Eye (tissue), 1 donor: Measurements from ENCODE around the gene ARHGAP42.
"Not testable (repeated sequence)": the region's sequence is repeated elsewhere in the genome, so short reads cannot be mapped to it uniquely, and the experiment has no call there.

Source experiments
- DNase-seq: peaks from one replicate; pipeline ENCODE4 v3.0.0-alpha.2; 2015

ARHGAP42 gene

DNA sequence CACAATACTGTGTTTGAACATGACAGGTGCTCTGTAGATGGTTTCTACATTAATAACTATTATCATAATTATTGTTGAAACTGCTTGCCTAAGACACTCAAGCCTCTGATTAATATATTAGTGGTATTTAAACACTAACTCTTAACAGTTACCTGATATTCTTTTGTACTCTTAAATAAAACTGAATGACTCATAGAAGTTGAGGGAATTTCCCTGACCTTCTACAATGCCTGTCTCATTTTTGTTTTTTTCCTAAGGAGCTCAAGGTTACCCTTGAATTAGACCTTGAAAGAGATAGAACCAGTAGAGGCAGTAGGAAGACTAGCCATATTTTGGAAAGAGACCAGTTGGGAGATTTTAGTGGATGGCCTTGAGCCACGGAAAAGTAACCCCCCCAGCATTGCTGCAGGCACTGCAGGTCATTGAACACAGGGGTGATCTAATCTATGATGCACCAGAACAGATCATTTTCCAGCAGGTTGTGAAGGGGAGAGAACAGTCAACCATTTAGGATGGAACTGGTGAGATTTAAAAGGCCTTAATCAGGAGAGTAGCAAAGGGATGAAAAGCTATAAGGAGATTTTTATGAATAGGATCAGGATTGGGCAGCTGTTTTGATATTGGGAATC lies 294.2 kb downstream of the ARHGAP42 start:
- DNase-seq: no peak

- no peak for DNase-seq
Measured at GRCh38 chr11:100984668-100985067, 297.6 kb downstream of the ARHGAP42 start.

- no peak for DNase-seq
Measured at GRCh38 chr11:100990931-100991330, 303.8 kb downstream of the ARHGAP42 start.

DNA sequence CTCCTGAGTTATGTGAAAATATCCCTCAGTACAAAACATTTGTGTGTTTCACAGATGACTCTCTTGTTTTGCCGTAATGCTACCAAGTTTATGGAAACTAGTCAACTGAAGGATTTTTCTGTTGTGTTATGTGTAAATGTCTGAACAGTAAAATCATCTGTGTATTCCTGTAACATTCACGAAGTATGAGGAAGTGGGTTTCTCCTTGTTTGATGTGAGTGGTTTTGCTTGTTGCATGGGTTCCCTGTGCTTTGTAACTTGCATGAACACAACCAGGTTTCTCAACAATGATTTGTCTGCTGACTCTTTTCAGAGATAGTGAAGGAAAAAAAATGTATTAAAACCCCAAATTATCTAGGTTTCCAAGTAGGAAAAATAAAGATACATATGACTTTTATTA lies 304.5 kb downstream of the ARHGAP42 start:
- no peak for DNase-seq

DNA sequence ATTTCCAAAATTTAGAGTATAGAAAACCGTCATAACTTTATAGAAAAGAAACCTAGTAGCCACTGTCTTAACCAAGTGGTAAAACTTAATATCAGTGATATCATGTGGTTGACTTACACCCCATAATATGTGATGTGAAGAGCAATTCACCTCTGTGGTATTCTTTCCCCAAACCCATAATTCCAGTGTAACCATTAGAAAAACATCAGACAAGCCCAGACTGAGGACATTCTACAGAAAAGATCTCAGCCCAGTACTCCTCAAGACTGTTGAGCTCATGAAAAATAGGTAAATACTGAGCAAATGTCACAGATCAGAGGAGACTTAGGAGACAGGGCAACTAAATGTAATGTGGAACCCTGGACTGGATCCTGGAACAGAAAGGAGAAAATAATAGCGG lies 307.9 kb downstream of the ARHGAP42 start:
- DNase-seq: no peak

DNA sequence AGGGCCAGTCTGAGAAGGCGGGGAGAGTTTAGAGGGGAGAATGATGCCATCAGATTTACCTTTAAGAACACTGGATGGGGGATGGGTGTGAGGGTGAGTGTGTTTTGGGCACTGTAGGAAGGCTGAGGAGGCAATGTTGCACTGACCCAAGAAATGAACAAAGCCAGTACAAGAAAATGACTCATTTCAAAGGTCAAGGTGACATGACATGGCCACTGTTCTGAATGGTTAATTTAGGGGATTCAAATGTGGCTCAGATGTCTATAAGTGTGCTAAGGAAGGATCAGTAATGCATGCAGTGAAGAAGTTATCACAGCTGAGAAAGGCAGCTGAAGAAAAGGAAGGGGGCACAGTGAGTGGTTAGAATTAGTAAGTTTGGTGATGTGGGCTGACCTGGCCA lies 312.7 kb downstream of the ARHGAP42 start:
- DNase-seq: no peak

GRCh38 chr11:101003468-101003867 lies 316.4 kb downstream of the ARHGAP42 start:
- no peak for DNase-seq

DNA sequence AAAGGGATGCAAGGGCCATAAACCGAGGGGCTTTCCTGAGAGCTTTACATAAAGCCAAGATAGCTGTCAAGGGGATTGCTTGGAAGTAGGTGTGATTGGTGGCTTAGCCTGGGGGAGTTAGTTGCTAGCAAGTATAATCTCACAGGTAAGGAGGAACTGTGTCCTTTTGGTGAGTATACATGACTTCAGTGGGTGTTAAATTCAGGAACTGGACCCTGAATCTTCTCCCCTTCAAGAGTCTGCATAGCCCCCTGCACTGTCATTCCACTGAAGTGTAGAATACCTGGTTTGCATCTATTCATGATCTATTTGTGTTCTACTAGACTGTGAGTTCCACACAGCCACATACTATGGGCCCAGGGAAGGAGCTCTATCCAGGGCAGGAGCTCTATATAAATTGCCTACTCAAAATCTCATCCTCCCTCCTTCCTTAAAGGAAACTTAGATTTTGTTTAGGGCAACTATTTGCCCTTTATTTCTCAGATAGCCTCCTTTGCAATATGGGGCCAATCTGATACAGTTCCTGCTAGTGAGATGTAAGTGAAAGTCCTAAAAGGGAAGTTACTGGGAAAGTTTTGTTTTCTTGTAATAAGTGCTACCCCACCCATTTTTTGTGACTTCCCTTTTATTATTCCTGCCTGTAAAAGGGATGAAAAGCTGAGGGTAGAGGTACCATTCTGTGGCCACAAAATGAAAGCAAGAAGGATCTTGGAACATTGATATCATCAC lies 322.0 kb downstream of the ARHGAP42 start:
- DNase-seq: no peak

DNA sequence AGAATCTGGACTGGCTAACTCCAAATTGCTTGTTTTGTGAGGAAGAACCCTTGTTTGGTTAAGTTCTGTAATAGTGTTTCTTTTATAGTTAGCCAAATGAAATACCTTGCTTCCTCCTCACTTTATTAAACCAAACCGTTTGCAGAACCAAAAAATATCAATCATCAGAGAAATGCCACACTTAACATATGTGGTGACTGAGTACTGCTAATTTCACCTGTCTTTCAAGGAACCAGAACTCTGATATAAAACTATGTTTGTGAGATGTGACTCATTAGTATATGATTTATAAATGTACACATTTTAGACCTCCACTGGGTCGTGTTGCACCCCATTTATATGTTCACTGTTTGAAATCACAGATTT lies 322.6 kb downstream of the ARHGAP42 start:
- no peak for DNase-seq

DNA sequence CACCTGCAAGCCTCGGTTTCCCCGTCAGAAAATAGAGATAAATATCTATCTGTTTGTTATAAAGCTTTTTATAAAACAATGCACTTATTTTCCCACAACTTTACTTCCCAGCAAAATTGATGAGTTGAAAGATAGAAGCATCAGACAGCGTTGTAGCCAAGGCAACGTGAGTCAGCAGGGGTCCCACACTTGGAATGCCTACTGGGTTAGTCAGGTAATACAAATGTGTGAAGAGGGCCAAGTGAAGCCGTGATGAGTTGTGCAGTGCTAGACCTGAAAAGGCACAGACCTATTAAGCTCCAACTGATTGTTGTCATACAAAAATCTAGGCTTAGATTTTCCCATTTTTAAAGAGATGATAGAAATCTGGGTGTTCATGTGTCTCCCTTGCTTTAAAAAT lies 323.8 kb downstream of the ARHGAP42 start:
- no peak for DNase-seq

GRCh38 chr11:101011881-101012280 lies 324.8 kb downstream of the ARHGAP42 start:
- DNase-seq: no peak

DNA sequence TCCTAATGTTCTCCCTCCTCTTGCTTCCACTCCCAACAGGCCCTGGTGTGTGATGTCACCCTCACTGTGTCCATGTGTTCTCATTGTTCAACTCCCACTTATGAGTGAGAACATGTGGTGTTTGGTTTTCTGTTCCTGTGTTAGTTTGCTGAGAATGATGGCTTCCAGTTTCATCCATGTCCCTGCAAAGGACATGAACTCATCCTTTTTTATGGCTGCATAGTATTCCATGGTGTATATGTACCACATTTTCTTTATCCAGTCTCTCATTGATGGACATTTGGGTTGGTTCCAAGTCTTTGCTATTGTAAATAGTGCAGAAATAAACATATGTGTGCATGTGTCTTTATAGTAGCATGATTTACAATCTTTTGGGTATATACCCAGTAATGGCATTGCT lies 326.6 kb downstream of the ARHGAP42 start:
- not testable (repeated sequence) for DNase-seq

- no peak for DNase-seq
Measured at GRCh38 chr11:101014600-101015285, 327.7 kb downstream of the ARHGAP42 start.

DNA sequence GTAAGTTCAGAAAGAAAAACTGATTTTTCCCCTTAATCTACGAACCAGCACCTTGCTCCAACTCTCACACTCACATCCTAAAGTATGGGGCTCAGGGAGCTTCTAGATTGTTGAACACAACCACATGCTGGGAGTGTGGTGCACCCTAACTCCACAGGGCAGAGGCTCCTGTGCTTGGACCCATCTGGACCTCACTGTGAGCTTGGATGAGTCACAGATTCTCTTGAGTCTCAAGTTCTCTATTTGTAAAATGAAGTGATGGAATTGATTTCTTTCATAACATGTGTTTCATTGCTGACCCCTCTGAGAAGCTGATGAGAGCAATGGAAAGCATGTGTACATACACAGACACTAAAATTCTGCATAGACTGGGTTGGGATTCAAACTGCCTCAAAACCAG lies 332.8 kb downstream of the ARHGAP42 start:
- DNase-seq: no peak

GRCh38 chr11:101022256-101022655 lies 335.2 kb downstream of the ARHGAP42 start:
- no peak for DNase-seq

DNA sequence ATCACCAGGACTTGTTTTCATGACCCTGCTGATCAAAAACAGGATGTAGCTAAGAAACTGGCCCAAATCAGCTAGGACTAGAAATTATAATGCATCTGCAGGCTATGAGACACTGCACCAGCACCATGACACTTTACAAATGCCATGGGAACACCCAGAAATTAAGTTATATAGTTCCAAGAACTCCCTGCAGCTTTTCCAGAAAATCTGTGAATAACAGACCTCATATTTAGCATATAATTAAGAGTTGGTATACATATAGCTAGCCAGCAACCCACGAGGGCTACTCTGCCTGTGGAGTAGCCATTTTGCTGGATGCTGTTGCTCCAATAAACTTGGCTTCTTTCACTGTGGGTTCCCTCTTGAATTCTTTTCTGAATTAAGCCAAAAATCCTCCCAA lies 341.6 kb downstream of the ARHGAP42 start:
- no peak for DNase-seq

DNA sequence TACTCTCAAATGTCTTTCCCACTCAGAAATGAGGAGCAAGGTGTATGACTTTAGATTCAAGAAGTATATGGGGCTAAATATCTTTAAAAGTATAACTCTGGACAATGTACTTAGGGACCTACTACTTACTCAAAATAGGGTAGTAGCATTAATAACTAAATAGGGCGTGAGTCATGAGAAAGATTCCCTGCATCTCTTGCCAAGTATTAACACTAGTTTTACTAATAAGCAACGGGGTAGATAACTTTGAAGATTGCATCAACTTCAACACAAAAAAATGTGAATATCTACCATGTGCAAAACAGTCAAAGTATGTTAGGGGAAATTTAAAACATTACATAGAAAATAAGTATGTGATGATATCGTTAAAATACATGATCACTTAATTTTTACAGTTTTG lies 342.9 kb downstream of the ARHGAP42 start:
- DNase-seq: no peak

- no peak for DNase-seq
Measured at GRCh38 chr11:101030692-101031091, 343.6 kb downstream of the ARHGAP42 start.

DNA sequence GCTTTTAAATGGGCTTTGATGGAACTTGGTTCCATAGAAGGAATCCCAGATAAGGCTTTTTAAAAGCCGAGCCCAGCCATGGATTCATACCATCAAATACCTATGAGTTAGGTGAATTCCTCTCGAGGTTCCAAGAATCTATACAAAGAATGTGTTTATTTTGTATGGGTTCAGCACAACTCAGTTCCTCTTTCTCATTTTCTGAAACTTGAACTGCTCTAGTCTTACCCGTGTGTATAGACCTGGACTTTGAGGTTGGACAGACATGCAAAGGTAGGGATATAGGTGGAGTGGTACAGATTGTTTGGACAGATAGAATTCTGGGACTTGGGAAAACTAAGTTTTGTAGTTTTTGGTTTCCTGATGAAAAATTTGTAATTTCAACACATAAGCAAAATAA lies 344.6 kb downstream of the ARHGAP42 start:
- no peak for DNase-seq

DNA sequence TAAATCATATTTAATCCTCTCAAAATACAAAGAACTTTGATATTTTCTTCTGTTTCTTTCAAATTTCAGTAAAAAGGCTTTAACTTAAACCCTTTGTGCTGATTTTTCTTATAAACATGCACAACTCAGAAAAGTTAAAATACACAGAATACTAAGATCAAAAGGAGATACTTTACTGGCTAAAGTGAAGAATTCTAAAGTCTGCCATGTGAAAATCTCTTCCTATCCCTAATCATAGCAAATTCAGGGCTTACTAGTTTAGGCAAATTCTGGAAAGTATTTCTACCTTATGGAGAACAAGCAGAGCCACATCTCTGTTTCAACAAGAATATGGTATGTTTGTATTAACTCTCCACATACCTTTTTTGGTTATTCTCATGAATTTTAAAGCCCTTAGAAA lies 345.9 kb downstream of the ARHGAP42 start:
- DNase-seq: no peak

DNA sequence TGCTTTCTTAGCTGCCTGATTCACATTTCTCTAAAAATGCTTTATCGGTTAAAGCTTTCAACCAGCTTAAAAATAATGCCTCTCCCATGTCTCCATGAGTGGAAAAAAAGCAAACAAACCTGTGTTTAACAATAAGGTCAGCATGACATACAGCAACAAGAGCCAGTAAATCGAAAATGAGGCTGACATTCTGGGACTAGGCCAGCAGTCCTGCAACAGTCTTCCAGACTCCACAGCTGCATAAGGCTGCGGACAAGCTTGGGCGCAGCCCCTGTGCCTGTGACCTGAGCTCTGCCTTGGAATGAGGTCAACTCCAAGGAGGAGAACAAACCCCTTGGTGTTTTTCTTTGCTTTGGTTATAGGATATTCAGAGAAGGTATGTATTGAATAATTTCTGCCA lies 347.0 kb downstream of the ARHGAP42 start:
- DNase-seq: peak; percentile 8

GRCh38 chr11:101035872-101036271 lies 348.8 kb downstream of the ARHGAP42 start:
- DNase-seq: no peak
